ENCODE data around the gene CLEC2B. TPM values are rescaled to one million over a fixed set of nuclear protein-coding genes. Genes with fewer than 3 reads are reported as not detected.
A peak's percentile ranks its signal among the peaks of the same experiment; 100 is the strongest.
"Not testable (repeated sequence)": the region's sequence is repeated elsewhere in the genome, so short reads cannot be mapped to it uniquely, and the experiment has no call there.

CLEC2B gene
- 1.7 TPM for polyA plus RNA-seq (ENCODE audit: insufficient read length)

- DNase-seq: peak; percentile 39
Measured at GRCh38 chr12:9869307-9870161, at the start of gene CLEC2B. Gene CLEC2B (minus strand): TSS chr12:9869354.

- no peak for DNase-seq
Measured at GRCh38 chr12:9911708-9912107, 42.6 kb upstream of the CLEC2B start.

GRCh38 chr12:9910716-9911421 is 41.7 kb upstream of the CLEC2B start:
- no peak for DNase-seq

GRCh38 chr12:9909724-9910123 is 40.6 kb upstream of the CLEC2B start:
- no peak for DNase-seq

- no peak for DNase-seq
Measured at GRCh38 chr12:9908350-9908749, 39.2 kb upstream of the CLEC2B start.

GRCh38 chr12:9907769-9908168 is 38.6 kb upstream of the CLEC2B start:
- no peak for DNase-seq

- DNase-seq: no peak
Measured at GRCh38 chr12:9906873-9907272, 37.7 kb upstream of the CLEC2B start.

GRCh38 chr12:9902539-9903228 is 33.5 kb upstream of the CLEC2B start:
- no peak for DNase-seq

- DNase-seq: no peak
Measured at GRCh38 chr12:9900930-9901329, 31.8 kb upstream of the CLEC2B start.

- DNase-seq: no peak
Measured at GRCh38 chr12:9899209-9899608, 30.1 kb upstream of the CLEC2B start.

- no peak for DNase-seq
Measured at GRCh38 chr12:9897535-9897934, 28.4 kb upstream of the CLEC2B start.

- DNase-seq: no peak
Measured at GRCh38 chr12:9895215-9895971, 26.2 kb upstream of the CLEC2B start.

- no peak for DNase-seq
Measured at GRCh38 chr12:9888665-9889273, 19.6 kb upstream of the CLEC2B start.

- DNase-seq: no peak
Measured at GRCh38 chr12:9883175-9883574, 14.0 kb upstream of the CLEC2B start.

- DNase-seq: no peak
Measured at GRCh38 chr12:9881988-9882387, 12.8 kb upstream of the CLEC2B start.

- no peak for DNase-seq
Measured at GRCh38 chr12:9881246-9881645, 12.1 kb upstream of the CLEC2B start, which contains the start of gene KLRF2. Gene KLRF2 (plus strand): TSS chr12:9881489. CDS start chr12:9881596, 107 bp downstream.

GRCh38 chr12:9880532-9881078 is 11.5 kb upstream of the CLEC2B start:
- no peak for DNase-seq

GRCh38 chr12:9876120-9876519 is 7.0 kb upstream of the CLEC2B start:
- DNase-seq: not testable (repeated sequence)

- DNase-seq: no peak
Measured at GRCh38 chr12:9872742-9873141, 3.6 kb upstream of the CLEC2B start.

GRCh38 chr12:9872162-9872561 is 3.0 kb upstream of the CLEC2B start:
- no peak for DNase-seq

GRCh38 chr12:9870286-9870866 is 1.2 kb upstream of the CLEC2B start:
- DNase-seq: no peak

Data from hindlimb muscle (tissue), 1 donor.